Measurements from ENCODE around the gene SRPK3.

- TF ChIP-seq CTCF (IDR thresholded peaks at IDR 0.05; ENCODE audit: low read depth, low read length, poor library complexity, severe bottlenecking) (no peak), EZH2phosphoT487 (IDR thresholded peaks at IDR 0.05; ENCODE audit: borderline replicate concordance, low read length) (no peak)
Measured at GRCh38 chrX:153821066-153821465, 40.2 kb downstream of the SRPK3 start.
